Neural crest cell (in vitro differentiated cells): Measurements from ENCODE around the gene ABCA9. TPM values are rescaled to one million over a fixed set of nuclear protein-coding genes. Genes with fewer than 3 reads are reported as not detected.

Experiments
- DNase-seq: peaks from one replicate; pipeline ENCODE4 v3.0.0; 2021; ENCODE audit warnings: low read depth, mixed read lengths, low spot score
- H3K27ac Mint-ChIP-seq: one replicate; pipeline ENCODE4 v1.8.0; 2021; ENCODE audit warnings: mild to moderate bottlenecking, mixed read lengths; ENCODE audit not compliant: unreplicated experiment
- H3K27me3 Mint-ChIP-seq: 2 replicates; pipeline ENCODE4 v1.8.0; 2021; ENCODE audit warnings: low read depth, mild to moderate bottlenecking, mixed read lengths
- H3K36me3 Mint-ChIP-seq: 2 replicates; pipeline ENCODE4 v1.8.0; 2021; ENCODE audit warnings: low read depth, mild to moderate bottlenecking, mixed read lengths
- H3K4me1 Mint-ChIP-seq: 2 replicates; pipeline ENCODE4 v1.8.0; 2021; ENCODE audit warnings: mixed read lengths
- H3K4me3 Mint-ChIP-seq: one replicate; pipeline ENCODE4 v1.8.0; 2021; ENCODE audit warnings: mild to moderate bottlenecking, mixed read lengths
- H3K9me3 Mint-ChIP-seq: 2 replicates; pipeline ENCODE4 v1.8.0; 2021; ENCODE audit warnings: mixed read lengths
- microRNA-seq: library from miRNA; unstranded; fragments of <30 nt; microRNA quantifications from one replicate; pipeline ENCODE4, GENCODE V29; 2020
- total RNA-seq: library from RNA; stranded (reverse); gene quantifications from 2 replicates; pipeline ENCODE4 v1.2.1, GENCODE V29; 2021
- TF ChIP-seq, protein P1 (sequence below): fragments of 200-600 bp; sonication (generic); conservative IDR thresholded peaks from 2 replicates; pipeline ENCODE4 v1.5.0; 2021; ENCODE audit warnings: antibody characterized with exemption, mild to moderate bottlenecking

The ABCA9 gene
- total RNA-seq, 1 donor from 2014 or later, result 1.3 TPM

DNA sequence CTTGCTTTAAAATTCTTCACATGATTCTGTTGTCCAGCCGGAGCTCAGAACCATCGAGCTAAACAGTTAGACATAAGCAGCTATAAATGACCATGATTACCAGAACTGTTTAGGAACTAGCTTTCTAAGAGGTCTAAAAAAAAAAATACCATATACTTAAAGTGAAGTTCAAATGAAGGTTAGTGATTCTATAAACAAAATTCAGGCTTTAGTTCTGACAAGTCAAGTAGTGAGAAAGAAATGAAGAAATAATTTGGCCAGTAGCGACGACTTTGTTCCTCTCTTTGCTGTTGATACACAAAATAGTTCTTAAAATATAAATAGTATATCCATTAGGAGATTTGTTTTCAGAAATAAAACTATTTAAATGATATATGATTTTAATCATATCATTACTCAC, 133.2 kb downstream of the ABCA9 start:
- Mint-ChIP-seq H3K27me3 (no peaks in the 10 kb centered on the region), H3K4me1 (peaks cover 27% of the 10 kb centered on the region), H3K4me3 (no peak overlapping the region), H3K27ac (no peak overlapping the region), H3K36me3 (peaks cover 5% of the 10 kb centered on the region), H3K9me3 (peaks cover 5% of the 10 kb centered on the region)
- TF ChIP-seq, protein P1, sequence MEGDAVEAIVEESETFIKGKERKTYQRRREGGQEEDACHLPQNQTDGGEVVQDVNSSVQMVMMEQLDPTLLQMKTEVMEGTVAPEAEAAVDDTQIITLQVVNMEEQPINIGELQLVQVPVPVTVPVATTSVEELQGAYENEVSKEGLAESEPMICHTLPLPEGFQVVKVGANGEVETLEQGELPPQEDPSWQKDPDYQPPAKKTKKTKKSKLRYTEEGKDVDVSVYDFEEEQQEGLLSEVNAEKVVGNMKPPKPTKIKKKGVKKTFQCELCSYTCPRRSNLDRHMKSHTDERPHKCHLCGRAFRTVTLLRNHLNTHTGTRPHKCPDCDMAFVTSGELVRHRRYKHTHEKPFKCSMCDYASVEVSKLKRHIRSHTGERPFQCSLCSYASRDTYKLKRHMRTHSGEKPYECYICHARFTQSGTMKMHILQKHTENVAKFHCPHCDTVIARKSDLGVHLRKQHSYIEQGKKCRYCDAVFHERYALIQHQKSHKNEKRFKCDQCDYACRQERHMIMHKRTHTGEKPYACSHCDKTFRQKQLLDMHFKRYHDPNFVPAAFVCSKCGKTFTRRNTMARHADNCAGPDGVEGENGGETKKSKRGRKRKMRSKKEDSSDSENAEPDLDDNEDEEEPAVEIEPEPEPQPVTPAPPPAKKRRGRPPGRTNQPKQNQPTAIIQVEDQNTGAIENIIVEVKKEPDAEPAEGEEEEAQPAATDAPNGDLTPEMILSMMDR, result no peak
- DNase-seq, result no peak

DNA sequence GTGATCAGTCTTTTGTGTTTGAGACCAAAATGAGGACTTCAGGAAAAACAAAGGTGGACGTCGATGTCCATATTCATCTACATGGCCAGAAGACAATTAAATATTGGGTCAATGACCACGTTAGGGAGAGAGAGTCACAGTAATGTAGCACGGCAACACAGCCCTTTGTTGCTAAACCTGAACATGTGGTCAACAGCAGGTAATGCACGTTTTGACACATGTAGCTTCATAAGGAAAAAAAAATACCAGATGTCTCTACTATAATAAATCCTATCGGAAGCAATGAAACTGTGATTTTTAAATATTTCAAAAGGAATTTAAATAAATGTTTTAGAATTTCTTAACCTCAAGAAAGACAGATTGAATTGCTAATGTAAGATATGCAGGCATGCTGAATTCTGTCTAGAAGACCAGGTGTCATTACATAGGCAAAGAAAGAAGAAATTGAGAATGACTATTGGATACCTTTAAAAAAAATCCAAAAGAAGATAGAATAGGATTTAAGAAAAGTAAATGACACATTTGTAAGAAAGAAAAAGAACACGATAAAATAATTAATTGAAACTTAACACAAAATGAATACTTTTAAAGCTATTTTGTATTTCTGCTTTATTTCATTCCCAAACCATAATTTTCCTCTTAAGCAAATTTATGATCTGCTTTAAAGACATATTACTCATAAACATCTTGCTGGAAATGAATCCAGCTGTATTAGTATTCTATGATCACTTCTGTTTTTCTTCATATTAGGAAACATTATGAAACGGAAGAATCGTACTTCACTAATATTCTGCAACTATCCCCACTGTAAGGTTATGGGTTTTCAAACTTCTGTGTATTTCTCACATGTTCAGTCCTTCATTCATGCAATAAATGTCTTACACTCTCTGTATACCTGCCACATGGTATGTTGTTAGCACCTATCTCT, 135.7 kb downstream of the ABCA9 start:
- Mint-ChIP-seq H3K36me3 (peaks cover under 1% of the 10 kb centered on the region), H3K4me3 (no peak overlapping the region), H3K4me1 (peaks cover 17% of the 10 kb centered on the region), H3K27me3 (no peaks in the 10 kb centered on the region), H3K27ac (no peak overlapping the region), H3K9me3 (peaks cover under 1% of the 10 kb centered on the region)
- TF ChIP-seq, protein P1, result no peak
- DNase-seq, result no peak

Small RNA genes within 50 kb of the gene (microRNA-seq; reads per million reads assigned to microRNA genes)
- gene MIR4524A (not detected), gene MIR4524B (not detected)

Other genes starting within 250 kb of the ABCA9 start
- 12.1 and 13.3 TPM in 2 replicates for gene ABCA8, start 105.5 kb downstream of the ABCA9 start, total RNA-seq
- gene ABCA6, start 81.0 kb upstream of the ABCA9 start, total RNA-seq, result 0.16 TPM in 1 of 2 replicates, not detected in the other
- gene ABCA10, start 167.9 kb upstream of the ABCA9 start, total RNA-seq, result 0.64 and 0.82 TPM in 2 replicates